GM23338 (cell line): ENCODE results near the gene TIMM23. TPM values are rescaled to one million over a fixed set of nuclear protein-coding genes. Genes with fewer than 3 reads are reported as not detected.

Experiments used
- ATAC-seq: fragments of 200-7000 bp; cut with Tn5 transposase; 3 replicates; pipeline ENCODE4 v1.9.1; 2020
- DNase-seq: peaks from one replicate; pipeline ENCODE4 v3.0.0-alpha.2; 2015; ENCODE audit warnings: low spot score
- H2AFZ ChIP-seq: fragments of 200-600 bp; sonication (generic); 2 replicates; pipeline ENCODE4 v1.8.0; 2016; ENCODE audit warnings: antibody characterized with exemption, mild to moderate bottlenecking, moderate library complexity
- H3F3A ChIP-seq: fragments of 200-600 bp; sonication (generic); replicated peaks from 2 replicates; pipeline ENCODE4 v1.8.0; 2017; ENCODE audit warnings: antibody characterized with exemption, mixed run types, low read depth
- H3K27ac ChIP-seq: fragments of 200-600 bp; sonication (generic); 2 replicates; pipeline ENCODE4 v1.6.1; 2016; ENCODE audit warnings: low read depth
- H3K27me3 ChIP-seq: fragments of 200-600 bp; sonication (generic); 2 replicates; pipeline ENCODE4 v1.8.0; 2016; ENCODE audit warnings: mild to moderate bottlenecking, mixed run types, moderate library complexity; ENCODE audit not compliant: insufficient read depth
- H3K36me3 ChIP-seq: fragments of 200-600 bp; sonication (generic); 2 replicates; pipeline ENCODE4 v1.8.0; 2016; ENCODE audit warnings: mild to moderate bottlenecking; ENCODE audit not compliant: insufficient read depth
- H3K4me1 ChIP-seq: fragments of 200-600 bp; sonication (generic); 2 replicates; pipeline ENCODE4 v1.8.0; 2016; ENCODE audit warnings: mild to moderate bottlenecking, moderate library complexity; ENCODE audit not compliant: insufficient read depth
- H3K4me2 ChIP-seq: fragments of 200-600 bp; sonication (generic); 2 replicates; pipeline ENCODE4 v1.7.1; 2017; ENCODE audit warnings: mixed run types
- H3K4me3 ChIP-seq: fragments of 200-600 bp; sonication (generic); 2 replicates; pipeline ENCODE4 v1.6.1; 2016; ENCODE audit warnings: mixed run types
- H3K79me2 ChIP-seq: fragments of 200-600 bp; sonication (generic); replicated peaks from 2 replicates; pipeline ENCODE4 v1.8.0; 2017; ENCODE audit warnings: mild to moderate bottlenecking; ENCODE audit not compliant: insufficient read depth
- H3K9me2 ChIP-seq: fragments of 200-600 bp; sonication (generic); 2 replicates; pipeline ENCODE4 v1.8.0; 2017; ENCODE audit not compliant: insufficient read depth
- H4K20me1 ChIP-seq: fragments of 200-600 bp; sonication (generic); replicated peaks from 2 replicates; pipeline ENCODE4 v1.8.0; 2017; ENCODE audit warnings: mild to moderate bottlenecking; ENCODE audit not compliant: insufficient read depth
- H3K27ac Mint-ChIP-seq: 2 replicates; pipeline ENCODE4 v1.8.0; 2020; ENCODE audit warnings: inconsistent platforms, mild to moderate bottlenecking, moderate library complexity, mixed read lengths
- H3K27me3 Mint-ChIP-seq: 3 replicates; pipeline ENCODE4 v1.8.0; 2022; ENCODE audit warnings: low read depth, mild to moderate bottlenecking, moderate library complexity, mixed read lengths, inconsistent platforms; ENCODE audit not compliant: insufficient read depth, poor library complexity
- H3K36me3 Mint-ChIP-seq: 3 replicates; pipeline ENCODE4 v1.8.0; 2021; ENCODE audit warnings: low read depth, mild to moderate bottlenecking, inconsistent platforms, moderate library complexity, mixed read lengths
- H3K4me1 Mint-ChIP-seq: 3 replicates; pipeline ENCODE4 v1.8.0; 2020; ENCODE audit warnings: mild to moderate bottlenecking, inconsistent platforms, mixed read lengths
- H3K4me3 Mint-ChIP-seq: 3 replicates; pipeline ENCODE4 v1.8.0; 2021; ENCODE audit warnings: moderate library complexity, mild to moderate bottlenecking, inconsistent platforms, mixed read lengths
- H3K9me3 Mint-ChIP-seq: 3 replicates; pipeline ENCODE4 v1.8.0; 2020; ENCODE audit warnings: moderate library complexity, mild to moderate bottlenecking, inconsistent platforms, mixed read lengths
- CREB1 ChIP-seq: fragments of 250-450 bp; sonication (Bioruptor Pico); IDR thresholded peaks from 2 replicates; pipeline ENCODE4 v1.5.0; 2020; ENCODE audit warnings: low read depth, mild to moderate bottlenecking, moderate library complexity
- CTCF ChIP-seq, 2 experiments: fragments of 200-600 bp in 1 of 2; sonication (generic) in 1 of 2; conservative IDR thresholded peaks; 2 replicates each; pipeline versions ENCODE4 v1.5.1 to v1.6.1; 2016 to 2017; ENCODE audit warnings: antibody characterized with exemption in 2 of 2, low read depth in 2 of 2, mild to moderate bottlenecking in 2 of 2, moderate library complexity in 1 of 2
- ETS1 ChIP-seq: IDR thresholded peaks from 2 replicates; pipeline ENCODE4 v1.6.1; 2016; ENCODE audit warnings: antibody characterized with exemption
- EZH2phosphoT487 ChIP-seq: fragments of 200-600 bp; sonication (generic); IDR thresholded peaks from one replicate; pipeline ENCODE4 v1.8.1; 2018; ENCODE audit warnings: antibody characterized with exemption; ENCODE audit not compliant: unreplicated experiment
- JUNB ChIP-seq: IDR thresholded peaks from one replicate; pipeline ENCODE4 v1.6.1; 2016; ENCODE audit warnings: antibody characterized with exemption; ENCODE audit not compliant: unreplicated experiment
- STAT1 ChIP-seq: IDR thresholded peaks from one replicate; pipeline ENCODE4 v1.6.1; 2016; ENCODE audit warnings: antibody characterized with exemption; ENCODE audit not compliant: unreplicated experiment
- ZNF114 ChIP-seq: fragments of 250-450 bp; sonication (Bioruptor Pico); IDR thresholded peaks from 2 replicates; pipeline ENCODE4 v1.5.0; 2020; ENCODE audit warnings: mild to moderate bottlenecking, moderate library complexity
- ZNF462 ChIP-seq: fragments of 250-450 bp; sonication (Bioruptor Pico); IDR thresholded peaks from 2 replicates; pipeline ENCODE4 v1.5.0; 2020; ENCODE audit warnings: mild to moderate bottlenecking, moderate library complexity
- polyA plus RNA-seq: library from polyadenylated mRNA; unstranded; fragments of >200 nt; fragmentation: Nextera tagmentation; extraction: Ambion mirVana; gene quantifications from 2 replicates; pipeline ENCODE4 v1.2.1, GENCODE V29; 2016
- total RNA-seq: library from RNA; depleted of rRNA; stranded (reverse); fragments of >200 nt; shearing (Covaris generic); gene quantifications from 2 replicates; pipeline ENCODE4 v1.2.3, GENCODE V29; 2014

TIMM23 gene
- total and polyA plus RNA-seq, 2 experiments from 2014 or later, result 120 to 218 TPM

GRCh38 chr10:45997557-45997956 is 25.3 kb downstream of the TIMM23 start:
- Histone ChIP-seq H3F3A (no peaks in the 10 kb centered on the region; the same call in 1 of the 2 replicates), H3K9me2 (no peaks in the 10 kb centered on the region), H3K27me3 (no peaks in the 10 kb centered on the region), H3K79me2 (peaks cover 24% of the 10 kb centered on the region), H3K4me1 (peaks cover 14% of the 10 kb centered on the region), H3K4me2 (peak overlapping the region; percentile 1; the same call in 1 of the 2 replicates), H3K4me3 (no peak overlapping the region), H4K20me1 (no peaks in the 10 kb centered on the region), H3K36me3 (peaks cover 13% of the 10 kb centered on the region; the same call in 1 of the 2 replicates), H2AFZ (no peak overlapping the region), H3K27ac (0 out of 2 replicates have a peak overlapping the region, but pooled peaks have one; percentile 57)
- Mint-ChIP-seq H3K27me3 (peaks cover 3% of the 10 kb centered on the region), H3K9me3 (no peaks in the 10 kb centered on the region; the same call in 2 of the 3 replicates), H3K4me3 (no peak overlapping the region), H3K36me3 (peaks cover 71% of the 10 kb centered on the region), H3K27ac (peak overlapping the region; percentile 10; the same call in 1 of the 2 replicates), H3K4me1 (peaks cover 29% of the 10 kb centered on the region)
- TF ChIP-seq JUNB (no peak), CREB1 (no peak), CTCF (conservative IDR thresholded peaks at IDR 0.05; ENCODE audit: low read depth in 2 of 2) (no peak), ZNF462 (CRISPR knock-in tag) (no peak), ZNF114 (no peak), EZH2phosphoT487 (no peak), ETS1 (no peak), STAT1 (no peak)
- ATAC-seq, result no peak
- DNase-seq, result no peak
